ENCODE results near the gene PSMG3.

Gene PSMG3

GRCh38 chr7:1602386-1602785 is 32.6 kb upstream of the PSMG3 start:
- TF ChIP-seq, protein P1, sequence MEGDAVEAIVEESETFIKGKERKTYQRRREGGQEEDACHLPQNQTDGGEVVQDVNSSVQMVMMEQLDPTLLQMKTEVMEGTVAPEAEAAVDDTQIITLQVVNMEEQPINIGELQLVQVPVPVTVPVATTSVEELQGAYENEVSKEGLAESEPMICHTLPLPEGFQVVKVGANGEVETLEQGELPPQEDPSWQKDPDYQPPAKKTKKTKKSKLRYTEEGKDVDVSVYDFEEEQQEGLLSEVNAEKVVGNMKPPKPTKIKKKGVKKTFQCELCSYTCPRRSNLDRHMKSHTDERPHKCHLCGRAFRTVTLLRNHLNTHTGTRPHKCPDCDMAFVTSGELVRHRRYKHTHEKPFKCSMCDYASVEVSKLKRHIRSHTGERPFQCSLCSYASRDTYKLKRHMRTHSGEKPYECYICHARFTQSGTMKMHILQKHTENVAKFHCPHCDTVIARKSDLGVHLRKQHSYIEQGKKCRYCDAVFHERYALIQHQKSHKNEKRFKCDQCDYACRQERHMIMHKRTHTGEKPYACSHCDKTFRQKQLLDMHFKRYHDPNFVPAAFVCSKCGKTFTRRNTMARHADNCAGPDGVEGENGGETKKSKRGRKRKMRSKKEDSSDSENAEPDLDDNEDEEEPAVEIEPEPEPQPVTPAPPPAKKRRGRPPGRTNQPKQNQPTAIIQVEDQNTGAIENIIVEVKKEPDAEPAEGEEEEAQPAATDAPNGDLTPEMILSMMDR (IDR thresholded peaks at IDR 0.05; ENCODE audit: low read depth, low read length) = no peak
- DNase-seq (ENCODE audit: extremely low read depth, low read depth) = no peak

- TF ChIP-seq, protein P1 (IDR thresholded peaks at IDR 0.05; ENCODE audit: low read depth, low read length) = no peak
- DNase-seq (ENCODE audit: extremely low read depth, low read depth) = no peak
Observed at GRCh38 chr7:1601956-1602355, 32.1 kb upstream of the PSMG3 start.

GRCh38 chr7:1599640-1600395 is 30.0 kb upstream of the PSMG3 start:
- TF ChIP-seq, protein P1 (IDR thresholded peaks at IDR 0.05; ENCODE audit: low read depth, low read length) = no peak
- no peak for DNase-seq (ENCODE audit: extremely low read depth, low read depth)

DNA sequence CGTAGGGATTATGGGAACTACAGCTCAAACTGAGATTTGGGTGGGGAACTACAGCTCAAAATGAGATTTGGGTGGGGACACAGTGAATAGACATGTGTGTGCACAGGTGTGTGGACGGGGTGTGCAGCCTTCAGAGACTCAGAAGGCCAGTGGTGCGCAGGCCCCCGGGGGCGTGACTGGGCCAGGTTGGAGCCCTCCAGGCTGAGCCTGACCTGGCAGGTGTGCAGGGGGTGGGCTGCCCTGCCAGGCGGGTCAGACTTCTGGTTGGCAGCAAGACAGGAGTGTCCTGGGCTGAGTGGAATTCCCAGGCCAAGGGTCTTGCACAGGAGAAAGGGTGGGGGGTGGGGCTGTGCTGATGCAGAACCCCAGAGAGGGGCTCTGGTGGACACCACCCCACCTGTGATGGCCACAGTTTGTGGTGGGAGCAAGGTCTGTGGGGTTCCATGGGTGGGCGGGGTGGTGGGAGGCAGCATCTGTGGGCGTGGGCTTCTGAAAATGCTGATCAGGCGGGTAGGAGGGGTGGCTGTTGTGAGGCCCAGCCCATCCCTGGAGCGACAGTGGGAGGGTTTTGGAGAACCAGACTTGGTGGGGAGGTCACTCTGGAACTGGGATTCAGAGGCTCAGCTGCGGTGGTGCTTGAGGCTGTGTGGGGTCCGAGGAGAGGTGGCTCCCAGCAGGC is 29.3 kb upstream of the PSMG3 start:
- no peak for DNase-seq (ENCODE audit: extremely low read depth, low read depth)
- TF ChIP-seq, protein P1 (IDR thresholded peaks at IDR 0.05; ENCODE audit: low read depth, low read length) = no peak

GRCh38 chr7:1598286-1598685 is 28.5 kb upstream of the PSMG3 start:
- TF ChIP-seq, protein P1 (IDR thresholded peaks at IDR 0.05; ENCODE audit: low read depth, low read length) = no peak
- DNase-seq (ENCODE audit: extremely low read depth, low read depth) = no peak

- TF ChIP-seq, protein P1 (IDR thresholded peaks at IDR 0.05; ENCODE audit: low read depth, low read length) = no peak
- no peak for DNase-seq (ENCODE audit: extremely low read depth, low read depth)
Observed at GRCh38 chr7:1597791-1598190, 28.0 kb upstream of the PSMG3 start.

DNA sequence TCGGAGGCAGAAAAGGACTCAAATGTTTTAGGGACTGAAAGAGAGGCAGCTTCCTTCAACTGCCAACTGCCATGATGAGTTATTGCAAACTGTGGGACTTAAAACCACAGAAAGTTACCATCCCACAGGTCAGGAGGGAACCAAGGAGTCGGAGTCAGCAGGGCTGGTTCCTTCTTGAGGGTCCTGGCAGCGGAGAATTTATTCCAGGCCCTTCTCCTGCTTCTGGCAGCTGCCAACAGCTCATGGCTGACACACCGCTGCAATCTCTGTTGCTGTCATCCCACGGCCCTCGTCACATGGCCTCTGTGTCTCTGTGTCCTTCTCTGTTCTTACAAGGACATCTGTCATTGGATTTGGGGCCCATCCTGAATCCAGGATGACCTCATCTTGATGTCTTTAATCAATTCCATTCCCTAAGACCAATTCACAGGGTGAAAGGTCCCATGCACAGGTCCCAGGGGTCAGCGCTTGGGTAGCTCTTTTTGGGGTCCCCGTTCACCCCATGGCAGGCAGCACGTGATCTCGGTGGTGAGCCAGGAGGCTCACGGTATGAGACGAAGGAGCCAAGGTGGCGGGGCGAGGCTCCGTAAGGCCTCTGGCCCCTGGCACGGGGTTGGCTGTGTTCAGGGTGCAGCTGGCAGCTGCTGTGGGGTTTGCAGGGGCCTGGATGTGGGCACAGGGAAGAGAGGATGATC is 27.4 kb upstream of the PSMG3 start:
- TF ChIP-seq, protein P1 (IDR thresholded peaks at IDR 0.05; ENCODE audit: low read depth, low read length) = no peak
- no peak for DNase-seq (ENCODE audit: extremely low read depth, low read depth)
